T-helper 2 cell treated with Interferon-gamma antibody and Interleukin-4, amounts not matched to agents 5 μg/mL and 100 μg/mL, for 36 hours (primary cell): ENCODE measurements around the gene ARF3.
A peak's percentile ranks its signal among the peaks of the same experiment; 100 is the strongest.

ENCODE experiments used
- DNase-seq: peaks from one replicate; pipeline ENCODE4 v3.0.0; 2021; ENCODE audit warnings: low spot score
- H3K27ac Mint-ChIP-seq: one replicate; pipeline ENCODE4 v1.8.0; 2021; ENCODE audit warnings: mild to moderate bottlenecking, mixed read lengths
- H3K27me3 Mint-ChIP-seq: one replicate; pipeline ENCODE4 v1.8.0; 2021; ENCODE audit warnings: low read depth, mixed read lengths
- H3K36me3 Mint-ChIP-seq: one replicate; pipeline ENCODE4 v1.8.0; 2021; ENCODE audit warnings: low read depth, mixed read lengths
- H3K4me1 Mint-ChIP-seq: one replicate; pipeline ENCODE4 v1.8.0; 2021; ENCODE audit warnings: low read depth, mixed read lengths
- H3K4me3 Mint-ChIP-seq: one replicate; pipeline ENCODE4 v1.8.0; 2022; ENCODE audit warnings: mild to moderate bottlenecking, moderate library complexity, mixed read lengths
- H3K9me3 Mint-ChIP-seq: one replicate; pipeline ENCODE4 v1.8.0; 2021; ENCODE audit warnings: mixed read lengths

The ARF3 gene

DNA sequence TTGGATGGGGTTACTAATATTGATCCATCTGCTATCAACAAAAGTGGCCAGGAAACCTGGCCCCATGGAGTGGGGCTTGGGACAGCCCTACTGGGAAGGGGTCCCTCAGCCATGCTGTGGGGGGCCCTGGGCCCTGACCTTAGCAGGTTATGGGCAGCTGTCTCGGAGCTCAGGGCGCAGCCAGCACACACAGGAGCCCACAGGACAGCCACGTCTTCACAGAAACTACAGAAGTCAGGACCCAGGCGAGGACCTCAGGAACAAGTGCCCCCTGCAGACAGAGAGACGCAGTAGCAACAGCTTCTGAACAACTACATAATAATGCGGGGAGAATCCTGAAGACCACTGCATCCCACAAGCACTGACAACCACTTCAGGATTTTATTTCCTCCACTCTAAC lies 20.1 kb downstream of the ARF3 start:
- Mint-ChIP-seq H3K4me3 (no peak overlapping the region), H3K27me3 (no peaks in the 10 kb centered on the region), H3K9me3 (no peaks in the 10 kb centered on the region), H3K27ac (no peak overlapping the region), H3K4me1 (peaks cover 12% of the 10 kb centered on the region), H3K36me3 (peaks cover 35% of the 10 kb centered on the region)
- no peak for DNase-seq

DNA sequence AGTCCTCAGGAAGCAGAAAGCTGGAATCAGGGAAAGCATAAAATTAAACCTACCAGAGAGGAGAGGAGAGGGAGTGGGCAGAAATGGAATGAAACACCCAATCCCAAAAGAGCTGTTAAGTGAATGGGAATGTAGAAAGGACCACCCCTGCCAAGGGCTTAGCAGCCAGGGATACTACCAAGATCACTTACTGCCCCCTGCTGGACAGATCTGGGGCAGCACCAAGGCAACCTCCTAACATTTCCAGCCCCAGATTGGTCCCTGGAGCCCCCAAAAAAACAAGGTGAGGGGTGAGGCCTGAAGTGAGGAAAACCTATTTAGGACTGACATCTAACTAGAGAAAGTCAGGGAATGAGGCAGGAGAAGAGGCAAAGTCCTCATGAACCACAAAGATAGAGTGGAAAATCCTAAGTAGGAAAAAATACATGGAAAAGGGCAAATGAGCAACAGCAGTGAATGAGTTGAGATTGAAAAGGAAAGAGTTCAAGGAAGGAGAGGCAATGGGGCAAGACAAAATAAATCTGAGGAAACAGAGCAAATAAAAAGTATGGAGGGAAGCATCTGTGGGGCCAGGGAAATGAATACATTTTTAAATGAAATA lies 20.8 kb downstream of the ARF3 start:
- H3K9me3 Mint-ChIP-seq, result no peaks in the 10 kb centered on the region
- no peaks in the 10 kb centered on the region for H3K27me3 Mint-ChIP-seq
- peaks cover 12% of the 10 kb centered on the region for H3K4me1 Mint-ChIP-seq
- H3K36me3 Mint-ChIP-seq, result peaks cover 35% of the 10 kb centered on the region
- peak; percentile 56 for DNase-seq
- H3K27ac Mint-ChIP-seq, result peak overlapping the region; percentile 27
- no peak overlapping the region for H3K4me3 Mint-ChIP-seq

DNA sequence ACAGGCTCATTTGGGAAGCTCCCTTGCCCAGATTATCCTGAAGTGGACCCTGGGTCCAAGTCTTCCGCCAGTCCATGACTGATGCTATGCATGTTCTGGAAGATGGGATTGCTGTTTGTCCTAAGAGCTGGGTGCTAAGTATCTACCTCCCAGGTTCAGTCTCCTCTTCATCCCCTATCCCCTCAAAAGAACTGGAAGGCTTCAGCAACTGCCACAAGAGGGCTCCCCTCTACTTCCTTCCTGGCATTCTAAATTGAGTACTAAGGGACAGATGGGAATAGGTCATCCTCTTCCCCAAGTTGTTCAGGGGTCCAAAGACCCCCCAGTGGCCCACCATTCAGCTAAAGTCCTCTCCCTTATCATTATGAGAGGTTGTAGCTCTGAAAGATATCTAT lies 23.0 kb downstream of the ARF3 start:
- Mint-ChIP-seq H3K36me3 (peaks cover 37% of the 10 kb centered on the region), H3K27ac (no peak overlapping the region), H3K27me3 (no peaks in the 10 kb centered on the region), H3K4me1 (peaks cover 11% of the 10 kb centered on the region), H3K4me3 (no peak overlapping the region), H3K9me3 (no peaks in the 10 kb centered on the region)
- DNase-seq, result no peak

DNA sequence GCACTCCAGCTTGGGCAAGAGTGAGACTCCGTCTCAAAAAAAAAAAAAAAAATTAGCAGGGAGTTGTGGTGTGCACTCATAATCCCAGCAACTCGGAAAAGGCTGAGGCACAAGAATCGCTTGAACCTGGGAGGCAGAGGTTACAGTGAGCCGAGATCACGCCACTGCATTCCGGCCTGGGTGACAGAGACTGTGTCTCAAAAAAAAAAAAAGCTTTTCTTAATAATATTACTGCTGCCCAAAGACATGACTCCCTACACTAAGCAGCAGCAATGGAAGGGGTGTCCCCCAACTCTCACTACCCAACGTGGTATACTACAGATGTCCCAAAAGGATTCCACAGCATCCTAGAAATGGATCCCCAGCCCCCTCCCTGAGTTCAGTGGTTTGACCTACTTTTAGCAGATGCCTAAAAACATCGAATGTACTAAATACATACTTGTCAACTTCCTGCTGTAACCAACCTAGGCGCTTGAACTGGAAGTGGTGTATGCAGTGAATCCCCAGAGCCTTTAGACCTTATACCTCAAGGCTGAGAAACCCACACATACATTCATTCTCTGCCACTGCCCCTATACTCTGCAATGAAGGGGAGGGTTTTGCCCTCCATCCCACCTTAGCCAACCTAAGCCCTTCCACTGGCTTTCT lies 23.5 kb downstream of the ARF3 start:
- Mint-ChIP-seq H3K9me3 (no peaks in the 10 kb centered on the region), H3K36me3 (peaks cover 35% of the 10 kb centered on the region), H3K27ac (peak overlapping the region; percentile 64), H3K4me3 (no peak overlapping the region), H3K27me3 (no peaks in the 10 kb centered on the region), H3K4me1 (peaks cover 11% of the 10 kb centered on the region)
- no peak for DNase-seq

DNA sequence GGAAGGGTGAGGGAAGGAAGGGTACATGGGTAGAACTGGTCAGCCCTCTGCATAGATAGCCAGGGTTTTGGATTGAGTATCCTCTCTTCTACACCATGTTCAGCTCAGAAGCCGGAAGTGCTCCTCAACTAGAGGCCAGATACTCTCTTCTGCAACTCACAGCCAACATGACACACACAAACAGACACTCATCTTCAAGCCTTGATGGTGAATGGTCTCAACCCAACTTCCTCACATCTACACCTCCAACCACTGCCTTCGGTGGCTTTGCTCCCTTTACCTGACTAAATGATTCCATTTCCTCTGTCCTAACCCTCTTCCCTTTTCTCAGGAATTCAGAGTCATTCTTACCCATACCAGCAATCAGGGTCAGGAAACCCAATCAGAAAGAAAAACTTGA lies 24.4 kb downstream of the ARF3 start:
- no peak for DNase-seq
- Mint-ChIP-seq H3K27me3 (no peaks in the 10 kb centered on the region), H3K4me3 (no peak overlapping the region), H3K9me3 (no peaks in the 10 kb centered on the region), H3K4me1 (peaks cover 11% of the 10 kb centered on the region), H3K36me3 (peaks cover 31% of the 10 kb centered on the region), H3K27ac (no peak overlapping the region)

DNA sequence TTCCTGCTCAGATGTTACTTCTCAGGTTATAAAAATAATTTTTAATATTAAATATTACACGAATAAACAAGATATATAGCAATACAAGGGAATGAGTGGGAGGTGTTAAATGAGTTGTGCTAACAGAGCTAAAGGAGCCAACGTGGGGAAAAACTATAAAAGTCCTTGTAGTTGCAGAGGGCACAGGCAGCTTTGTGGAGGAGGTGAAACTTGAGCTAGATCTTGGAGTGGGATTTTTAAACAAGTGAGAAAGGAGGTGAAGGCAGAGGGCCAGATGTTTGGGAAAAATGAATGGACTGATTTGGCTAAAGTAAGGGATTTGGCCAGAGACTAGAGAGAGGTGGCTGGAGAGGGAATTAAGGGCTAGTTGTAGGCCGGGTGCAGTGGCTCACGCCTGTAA lies 26.8 kb downstream of the ARF3 start:
- no peaks in the 10 kb centered on the region for H3K9me3 Mint-ChIP-seq
- no peaks in the 10 kb centered on the region for H3K27me3 Mint-ChIP-seq
- H3K4me3 Mint-ChIP-seq, result no peak overlapping the region
- H3K27ac Mint-ChIP-seq, result peak overlapping the region; percentile 9
- H3K36me3 Mint-ChIP-seq, result peaks cover 25% of the 10 kb centered on the region
- peaks cover 10% of the 10 kb centered on the region for H3K4me1 Mint-ChIP-seq
- DNase-seq, result no peak

DNA sequence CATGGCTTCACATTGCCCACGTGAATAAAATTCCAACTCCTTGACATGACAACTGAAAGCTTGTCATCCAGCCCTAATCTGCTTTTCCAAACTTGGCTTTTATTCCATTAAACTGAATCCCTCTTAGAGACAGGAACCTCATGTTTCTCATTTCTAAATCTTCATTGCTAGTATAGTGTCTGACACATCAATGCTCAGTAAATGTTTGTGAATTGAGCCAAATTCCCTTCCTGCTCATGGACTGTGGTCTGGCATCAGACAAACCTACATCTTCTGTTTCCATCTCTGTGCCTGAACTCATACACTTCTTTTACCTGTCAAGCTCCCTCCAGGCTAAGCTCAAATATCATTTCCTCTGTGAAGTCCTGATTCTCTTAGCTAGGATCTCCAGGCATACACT lies 27.7 kb downstream of the ARF3 start:
- Mint-ChIP-seq H3K4me3 (no peak overlapping the region), H3K36me3 (peaks cover 23% of the 10 kb centered on the region), H3K9me3 (no peaks in the 10 kb centered on the region), H3K27ac (no peak overlapping the region), H3K4me1 (peaks cover 11% of the 10 kb centered on the region), H3K27me3 (no peaks in the 10 kb centered on the region)
- DNase-seq, result no peak

DNA sequence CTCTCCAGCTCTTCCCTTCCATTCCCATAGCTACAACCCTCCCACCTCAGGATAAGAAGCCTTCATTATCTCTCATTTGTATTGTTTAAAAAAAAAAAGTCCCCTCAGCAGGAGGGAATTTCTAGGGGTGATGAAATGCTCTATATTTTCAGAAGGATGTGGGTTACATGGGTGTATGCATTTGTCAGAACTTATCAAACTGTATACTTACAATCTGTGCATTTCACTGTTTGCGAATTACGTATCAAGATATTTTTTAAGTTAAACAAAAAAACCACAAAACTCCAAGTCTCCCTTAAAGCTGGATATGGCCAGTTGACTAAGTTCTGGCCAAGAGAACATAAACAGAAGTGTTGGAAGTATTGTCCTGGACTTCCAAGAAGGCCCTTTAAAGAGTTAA lies 30.0 kb downstream of the ARF3 start:
- peak overlapping the region; percentile 81 for H3K27ac Mint-ChIP-seq

DNA sequence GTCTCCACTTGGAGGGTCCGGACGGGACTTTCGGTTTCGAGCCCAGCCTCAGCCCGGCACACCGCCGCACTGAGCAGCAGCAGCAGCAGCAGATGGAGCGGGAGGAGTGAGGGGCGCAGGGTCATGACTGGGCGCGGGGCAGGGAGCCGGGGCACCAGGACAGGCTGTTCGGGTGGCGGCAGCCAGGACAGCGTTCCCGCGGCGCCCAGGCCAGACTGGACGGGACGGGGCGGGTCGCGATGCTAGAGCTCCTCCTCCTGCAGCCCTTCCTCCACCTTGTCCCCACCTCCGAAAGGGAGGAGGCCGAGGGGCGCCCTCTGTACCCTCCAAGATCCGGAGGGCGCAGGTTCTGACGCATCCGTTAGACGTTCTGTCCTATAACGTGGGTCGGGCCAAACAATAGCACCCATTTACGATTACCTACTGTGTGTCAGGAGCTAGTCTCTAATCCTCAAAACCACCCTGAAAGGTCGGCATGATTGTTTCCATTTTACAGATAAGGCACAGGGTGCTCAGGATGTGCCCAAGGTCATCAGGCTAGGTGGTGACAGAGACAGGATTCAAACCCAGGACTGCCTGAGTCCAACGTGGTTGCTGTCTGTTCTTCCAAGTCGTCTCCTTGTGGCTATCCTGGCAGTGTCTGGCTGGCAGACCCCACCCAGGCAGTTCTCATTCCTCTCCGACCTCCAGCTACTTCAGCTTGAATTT lies 31.8 kb downstream of the ARF3 start, which contains the start of gene FKBP11:
Gene FKBP11 (minus strand): TSS at position 189 of the 708 bp plus-strand sequence. CDS start 64 bp downstream, at position 125.
- Mint-ChIP-seq H3K4me1 (peaks cover 23% of the 10 kb centered on the region), H3K36me3 (peaks cover 39% of the 10 kb centered on the region)

More for the DNA sequence above, 30.0 kb downstream of the ARF3 start:
- Mint-ChIP-seq H3K4me3 (peak overlapping the region; percentile 69), H3K36me3 (peaks cover 32% of the 10 kb centered on the region), H3K4me1 (peaks cover 23% of the 10 kb centered on the region), H3K27me3 (no peaks in the 10 kb centered on the region), H3K9me3 (no peaks in the 10 kb centered on the region)
- DNase-seq, result no peak

DNA sequence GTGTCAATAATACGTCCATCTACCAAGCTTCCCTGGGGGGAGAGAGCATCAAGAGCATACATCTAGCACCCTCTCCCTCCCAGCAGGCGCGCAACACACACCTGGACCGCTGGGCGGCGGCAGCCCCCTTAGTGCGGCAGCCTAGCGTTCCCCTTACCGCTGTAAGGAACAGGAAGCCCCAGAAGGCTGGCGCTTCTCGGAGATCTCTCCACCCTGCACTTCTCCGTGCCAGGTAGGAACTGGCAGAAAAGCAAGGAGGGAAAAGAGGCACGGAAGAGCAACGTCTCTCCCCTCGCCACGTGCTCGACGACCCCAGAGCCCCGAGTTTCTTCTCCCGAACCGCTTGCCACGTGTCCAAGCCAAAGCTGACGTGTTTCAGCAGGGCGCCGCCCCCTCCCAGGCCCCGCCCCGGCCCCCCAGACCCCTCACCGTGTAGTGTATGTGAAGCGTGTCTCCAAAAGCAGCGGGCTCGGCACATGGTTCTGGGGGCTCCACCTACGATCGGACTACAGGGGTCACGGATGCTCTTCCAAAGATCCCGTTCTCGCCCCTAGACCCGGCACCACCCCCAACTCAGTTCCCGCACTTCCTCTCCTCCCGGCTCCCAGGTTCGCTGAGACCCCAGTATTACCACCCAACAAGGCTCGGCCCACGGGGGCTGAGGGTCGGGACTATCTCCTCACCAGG lies 32.5 kb downstream of the ARF3 start:
- peaks cover 36% of the 10 kb centered on the region for H3K36me3 Mint-ChIP-seq

More for the DNA sequence above, 31.8 kb downstream of the ARF3 start, which contains the start of gene FKBP11:
- Mint-ChIP-seq H3K27me3 (no peaks in the 10 kb centered on the region), H3K4me3 (peak within 1 kb of the TSS; percentile 93), H3K9me3 (no peaks in the 10 kb centered on the region), H3K27ac (peak within 1 kb of the TSS; percentile 88)
- peak; percentile 63 for DNase-seq

DNA sequence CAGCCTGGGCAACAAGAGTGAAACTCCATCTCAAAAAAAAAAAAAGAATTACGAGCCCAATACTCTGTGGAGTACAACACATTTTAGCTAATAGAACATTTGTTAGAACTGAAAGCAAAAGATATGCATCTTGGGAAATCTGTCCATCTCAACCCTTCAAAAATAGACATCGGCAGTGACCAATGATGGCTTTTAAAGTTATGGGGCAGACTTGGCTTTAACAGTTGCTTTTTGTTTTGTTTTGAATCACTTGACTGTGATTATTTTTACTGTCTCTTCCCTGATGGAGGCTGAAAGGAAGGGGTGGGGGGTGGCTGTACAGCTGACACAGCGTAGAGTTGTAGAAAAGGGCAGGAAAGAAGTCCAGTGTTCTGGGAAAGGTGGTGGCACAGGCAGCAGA lies 34.2 kb downstream of the ARF3 start:
- H3K9me3 Mint-ChIP-seq, result no peaks in the 10 kb centered on the region
- no peak for DNase-seq
- peaks cover 32% of the 10 kb centered on the region for H3K36me3 Mint-ChIP-seq
- peak overlapping the region; percentile 18 for H3K4me3 Mint-ChIP-seq
- H3K4me1 Mint-ChIP-seq, result peaks cover 29% of the 10 kb centered on the region
- H3K27me3 Mint-ChIP-seq, result no peaks in the 10 kb centered on the region
- no peak overlapping the region for H3K27ac Mint-ChIP-seq

More for the DNA sequence above, 32.5 kb downstream of the ARF3 start:
- peak; percentile 20 for DNase-seq
- Mint-ChIP-seq H3K4me3 (peak overlapping the region; percentile 93), H3K27me3 (no peaks in the 10 kb centered on the region), H3K4me1 (peaks cover 23% of the 10 kb centered on the region), H3K9me3 (no peaks in the 10 kb centered on the region), H3K27ac (peak overlapping the region; percentile 88)

GRCh38 chr12:48917857-48918537 lies 39.3 kb downstream of the ARF3 start:
- H3K27me3 Mint-ChIP-seq, result no peaks in the 10 kb centered on the region
- H3K4me3 Mint-ChIP-seq, result peak overlapping the region; percentile 86
- peaks cover 21% of the 10 kb centered on the region for H3K36me3 Mint-ChIP-seq
- no peak for DNase-seq
- H3K27ac Mint-ChIP-seq, result peak overlapping the region; percentile 68
- peaks cover 26% of the 10 kb centered on the region for H3K4me1 Mint-ChIP-seq
- no peaks in the 10 kb centered on the region for H3K9me3 Mint-ChIP-seq

DNA sequence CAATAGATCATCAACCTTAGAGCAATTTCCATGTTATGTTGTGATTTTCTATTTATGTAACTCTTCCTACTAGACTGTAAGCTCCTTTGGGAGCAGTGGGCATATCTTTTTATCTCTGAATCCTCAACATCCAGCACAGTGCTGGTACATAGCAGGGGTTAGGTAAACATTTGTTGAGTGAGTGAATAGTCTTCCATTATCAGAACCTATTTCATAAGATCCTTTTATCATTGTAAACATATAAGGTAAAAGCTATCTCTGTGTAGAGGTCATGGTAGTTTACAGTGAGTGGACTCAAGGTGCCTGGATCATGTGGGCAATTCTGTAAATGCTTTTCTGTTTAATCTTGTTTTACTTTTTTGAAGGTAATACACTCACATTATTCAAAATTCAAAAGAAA lies 47.1 kb downstream of the ARF3 start:
- H3K9me3 Mint-ChIP-seq, result no peaks in the 10 kb centered on the region
- peaks cover 6% of the 10 kb centered on the region for H3K27me3 Mint-ChIP-seq
- no peaks in the 10 kb centered on the region for H3K36me3 Mint-ChIP-seq
- no peak overlapping the region for H3K27ac Mint-ChIP-seq
- H3K4me1 Mint-ChIP-seq, result no peaks in the 10 kb centered on the region
- no peak overlapping the region for H3K4me3 Mint-ChIP-seq
- no peak for DNase-seq
